Spleen (tissue), 7 donors: ENCODE results near the gene PCAT7.

ENCODE experiments used
- CTCF ChIP-seq, 11 experiments: fragments of 200-600 bp in 7 of 11; fragments of 450-650 bp in 4 of 11; sonication (generic) in 4 of 11; IDR thresholded peaks in 8 of 11; conservative IDR thresholded peaks in 3 of 11; 1 replicate in 7 of 11; 2 replicates in 4 of 11; pipeline versions ENCODE4 v1.4.0 to v1.8.0; 2016 to 2021; ENCODE audit warnings: antibody characterized with exemption in 11 of 11, inconsistent platforms in 4 of 11, mild to moderate bottlenecking in 1 of 11
- POLR2A ChIP-seq, 3 donors: fragments of 450-650 bp; IDR thresholded peaks; one replicate each; pipeline ENCODE4 v1.5.1; 2017; ENCODE audit warnings: antibody characterized with exemption in 3 of 3, mild to moderate bottlenecking in 1 of 3
- POLR2AphosphoS5 ChIP-seq, 3 donors: sonication (generic); formaldehyde crosslinking; IDR thresholded peaks; one replicate each; pipeline ENCODE4 v1.5.1; 2017; ENCODE audit warnings: antibody characterized with exemption in 3 of 3
- donor health status: DM: no; HTN: no; CAD: no; lungs with moderate emphysema.
- donor health status: DM: no; HTN: no; CAD: no.
- donor health status: DM: no; HTN: no; CAD: no.

- TF ChIP-seq CTCF (IDR thresholded peaks at IDR 0.05 in 8 of 11, conservative IDR thresholded peaks at IDR 0.05 in 3 of 11) (no peak), POLR2A (IDR thresholded peaks at IDR 0.05) (no peak), POLR2AphosphoS5 (IDR thresholded peaks at IDR 0.05) (no peak)
Observed at GRCh38 chr9:94507531-94508258, 47.2 kb upstream of the PCAT7 start.
